ENCODE measurements around the gene LOXL3.

Gene LOXL3

DNA sequence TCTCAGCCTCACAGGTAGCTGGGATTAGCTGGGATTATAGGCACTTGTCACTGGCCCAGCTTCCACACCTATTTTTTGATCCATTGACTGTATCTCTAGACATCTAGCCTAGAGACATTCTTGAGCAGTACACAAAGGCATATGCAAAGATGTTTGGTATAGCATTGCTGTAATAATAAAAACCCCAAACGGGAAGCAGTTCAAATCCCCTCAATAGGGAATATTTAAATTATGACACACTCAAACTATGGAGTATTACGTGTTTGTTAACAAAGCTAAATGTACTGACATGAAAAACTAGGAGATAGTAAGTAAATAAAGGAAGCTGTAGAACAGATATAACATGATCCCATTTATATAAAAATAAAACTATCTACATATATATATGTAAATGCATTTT lies 28.4 kb upstream of the LOXL3 start:
- H3K27ac ChIP-seq (ENCODE audit: insufficient read depth in 1 of 2, low read depth in 1 of 2, low read length in 2 of 2, poor library complexity in 1 of 2, severe bottlenecking in 2 of 2) = no peak overlapping the region
- peaks cover 25 to 58% (median 41%) of the 10 kb centered on the region in 4 experiments for H3K4me1 ChIP-seq (ENCODE audit: control extremely low read depth in 1 of 4, control insufficient read depth in 4 of 4, insufficient read depth in 4 of 4, low read length in 3 of 4)
- H3K4me3 ChIP-seq (ENCODE audit: control insufficient read depth in 1 of 7, extremely low read depth in 1 of 7, insufficient read depth in 4 of 7, low read depth in 2 of 7, low read length in 6 of 7) = no peak overlapping the region
- CTCF ChIA-PET = interaction anchor here (1.2 to 10.7 kb wide), 4 partner anchors 7 to 56 kb away, joined by 3 to 210 read pairs (median 56); partner anchors contain the start of genes AUP1, DQX1 and HTRA2
- no CpG with 5 or more reads among the region's 2 CpGs for WGBS (ENCODE audit: insufficient coverage)
- DNase-seq = no peak
- H3K36me3 ChIP-seq (ENCODE audit: control insufficient read depth in 4 of 4, insufficient read depth in 4 of 4, low read length in 3 of 4) = no peaks in the 10 kb centered on the region
- no peaks in the 10 kb centered on the region for H3K27me3 ChIP-seq (replicated peaks in 2 of 5; ENCODE audit: control insufficient read depth in 4 of 5, insufficient read depth in 5 of 5, low read length in 4 of 5)
- POLR2A ChIA-PET = interaction anchor here (1.3 kb wide), 1 partner anchor 8 kb away, joined by 4 read pairs; no protein-coding TSS in a partner anchor
- H3K9me3 ChIP-seq (ENCODE audit: control extremely low read depth in 1 of 5, control insufficient read depth in 4 of 5, insufficient read depth in 2 of 5, low read depth in 1 of 5, low read length in 4 of 5) = no peaks in the 10 kb centered on the region

DNA sequence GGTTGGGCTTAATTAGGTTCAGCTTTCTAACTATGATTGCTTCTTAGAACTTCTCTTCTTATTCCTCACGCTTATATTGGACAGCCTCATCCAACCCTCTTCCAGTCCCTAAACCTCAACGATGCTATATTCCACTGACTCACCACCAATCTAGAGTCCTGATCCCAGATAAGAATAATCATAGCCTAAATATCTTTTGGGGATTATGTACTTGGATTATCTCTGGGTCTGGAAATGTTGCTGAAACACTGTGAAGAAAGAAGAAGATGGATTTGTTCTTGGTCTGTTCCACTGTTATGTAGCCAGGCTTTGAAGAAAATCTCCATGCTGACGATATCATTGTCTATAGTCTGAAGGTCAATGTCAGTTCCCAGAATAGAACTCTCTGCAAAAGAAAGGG lies 27.7 kb upstream of the LOXL3 start:
- H3K9me3 ChIP-seq (ENCODE audit: control extremely low read depth in 1 of 5, control insufficient read depth in 4 of 5, insufficient read depth in 2 of 5, low read depth in 1 of 5, low read length in 4 of 5) = no peaks in the 10 kb centered on the region
- no peak for DNase-seq
- ChIA-PET CTCF (interaction anchor here (1.2 to 10.7 kb wide), 3 partner anchors 37 to 55 kb away, joined by 3 to 210 read pairs (median 3); partner anchors contain the start of genes AUP1, DQX1 and HTRA2), POLR2A (no interaction called here)
- no peak overlapping the region for H3K27ac ChIP-seq (ENCODE audit: insufficient read depth in 1 of 2, low read depth in 1 of 2, low read length in 2 of 2, poor library complexity in 1 of 2, severe bottlenecking in 2 of 2)
- peaks cover 31 to 63% (median 46%) of the 10 kb centered on the region in 4 experiments for H3K4me1 ChIP-seq (ENCODE audit: control extremely low read depth in 1 of 4, control insufficient read depth in 4 of 4, insufficient read depth in 4 of 4, low read length in 3 of 4)
- 92% methylated on average over 2 of the region's 3 CpGs for WGBS (ENCODE audit: insufficient coverage)
- H3K27me3 ChIP-seq (replicated peaks in 2 of 5; ENCODE audit: control insufficient read depth in 4 of 5, insufficient read depth in 5 of 5, low read length in 4 of 5) = no peaks in the 10 kb centered on the region
- no peak overlapping the region for H3K4me3 ChIP-seq (ENCODE audit: control insufficient read depth in 1 of 7, extremely low read depth in 1 of 7, insufficient read depth in 4 of 7, low read depth in 2 of 7, low read length in 6 of 7)
- H3K36me3 ChIP-seq (ENCODE audit: control insufficient read depth in 4 of 4, insufficient read depth in 4 of 4, low read length in 3 of 4) = no peaks in the 10 kb centered on the region

DNA sequence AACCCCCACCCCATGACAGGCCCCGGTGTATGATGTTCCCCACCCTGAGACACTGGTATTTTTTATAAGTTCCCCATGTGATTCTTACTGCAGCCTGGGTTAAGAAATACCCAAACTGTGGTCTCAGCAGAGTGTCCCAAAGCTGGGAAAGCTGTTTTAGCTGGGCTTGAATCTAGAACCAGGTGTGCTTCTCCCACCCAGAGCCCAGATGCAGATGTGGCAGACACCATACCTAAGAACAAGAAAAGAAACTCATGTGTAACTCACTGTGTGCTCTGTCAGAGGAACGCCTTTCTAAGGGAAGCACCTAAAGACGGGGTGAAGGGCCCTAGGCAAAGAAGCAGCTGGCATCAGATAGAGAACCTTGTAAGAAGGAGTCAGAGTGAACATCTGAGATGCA lies 24.7 kb upstream of the LOXL3 start:
- no peaks in the 10 kb centered on the region for H3K9me3 ChIP-seq (ENCODE audit: control extremely low read depth in 1 of 5, control insufficient read depth in 4 of 5, insufficient read depth in 2 of 5, low read depth in 1 of 5, low read length in 4 of 5)
- ChIA-PET POLR2A (no interaction called here), CTCF (interaction anchor here (1.1 to 8.7 kb wide), 6 partner anchors 8 to 106 kb away, joined by 3 to 109 read pairs (median 5); partner anchors contain the start of genes AUP1, CCDC142, HTRA2 and MRPL53)
- H3K4me3 ChIP-seq (ENCODE audit: control insufficient read depth in 1 of 7, extremely low read depth in 1 of 7, insufficient read depth in 4 of 7, low read depth in 2 of 7, low read length in 6 of 7) = no peak overlapping the region
- H3K4me1 ChIP-seq (ENCODE audit: control extremely low read depth in 1 of 4, control insufficient read depth in 4 of 4, insufficient read depth in 4 of 4, low read length in 3 of 4) = peaks cover 40 to 65% (median 52%) of the 10 kb centered on the region in 4 experiments
- H3K36me3 ChIP-seq (ENCODE audit: control insufficient read depth in 4 of 4, insufficient read depth in 4 of 4, low read length in 3 of 4) = no peaks in the 10 kb centered on the region
- DNase-seq = no peak
- WGBS (ENCODE audit: insufficient coverage) = 75% methylated on average over 2 of the region's 3 CpGs
- no peaks in the 10 kb centered on the region for H3K27me3 ChIP-seq (replicated peaks in 2 of 5; ENCODE audit: control insufficient read depth in 4 of 5, insufficient read depth in 5 of 5, low read length in 4 of 5)
- no peak overlapping the region for H3K27ac ChIP-seq (ENCODE audit: insufficient read depth in 1 of 2, low read depth in 1 of 2, low read length in 2 of 2, poor library complexity in 1 of 2, severe bottlenecking in 2 of 2)

DNA sequence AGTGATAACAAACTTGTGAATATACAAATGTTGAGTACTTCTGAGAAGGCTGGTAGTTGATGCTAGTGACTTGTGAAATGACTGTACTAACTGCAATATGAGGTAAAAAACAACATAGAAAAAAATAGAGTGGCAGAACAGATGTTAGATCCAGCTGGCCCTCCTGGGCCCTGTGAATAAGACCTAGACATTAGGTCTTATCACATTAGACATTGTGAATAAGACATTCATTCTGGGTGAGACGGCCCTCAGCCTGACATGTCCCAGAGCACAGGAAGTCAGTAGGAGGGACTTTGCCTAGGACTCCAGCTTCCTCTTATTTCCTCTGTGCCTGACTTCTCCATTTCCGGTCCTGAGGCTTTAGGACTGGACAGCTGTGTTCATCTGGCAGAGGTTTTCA lies 23.7 kb upstream of the LOXL3 start:
- no peaks in the 10 kb centered on the region for H3K27me3 ChIP-seq (replicated peaks in 2 of 5; ENCODE audit: control insufficient read depth in 4 of 5, insufficient read depth in 5 of 5, low read length in 4 of 5)
- POLR2A ChIA-PET = interaction anchor here (1.1 kb wide), 1 partner anchor 46 kb away, joined by 4 read pairs; no protein-coding TSS in a partner anchor
- no peaks in the 10 kb centered on the region for H3K9me3 ChIP-seq (ENCODE audit: control extremely low read depth in 1 of 5, control insufficient read depth in 4 of 5, insufficient read depth in 2 of 5, low read depth in 1 of 5, low read length in 4 of 5)
- H3K36me3 ChIP-seq (ENCODE audit: control insufficient read depth in 4 of 4, insufficient read depth in 4 of 4, low read length in 3 of 4) = no peaks in the 10 kb centered on the region
- H3K4me1 ChIP-seq (ENCODE audit: control extremely low read depth in 1 of 4, control insufficient read depth in 4 of 4, insufficient read depth in 4 of 4, low read length in 3 of 4) = peaks cover 44 to 70% (median 55%) of the 10 kb centered on the region in 4 experiments
- H3K27ac ChIP-seq (ENCODE audit: insufficient read depth in 1 of 2, low read depth in 1 of 2, low read length in 2 of 2, poor library complexity in 1 of 2, severe bottlenecking in 2 of 2) = peak overlapping the region in 1 of 2 experiments; percentile 57
- CTCF ChIA-PET = interaction anchor here (0.6 to 8.7 kb wide), 16 partner anchors 9 to 105 kb away, joined by 3 to 109 read pairs (median 6); partner anchors contain the start of genes AUP1, DQX1, HTRA2 and MRPL53
- peak in 2 of 3 donors; percentile 55 to 72 for DNase-seq
- peak overlapping the region in 2 of 7 experiments; percentile 1 to 38 for H3K4me3 ChIP-seq (ENCODE audit: control insufficient read depth in 1 of 7, extremely low read depth in 1 of 7, insufficient read depth in 4 of 7, low read depth in 2 of 7, low read length in 6 of 7)
- 13% methylated on average over 2 of the region's 2 CpGs for WGBS (ENCODE audit: insufficient coverage)

DNA sequence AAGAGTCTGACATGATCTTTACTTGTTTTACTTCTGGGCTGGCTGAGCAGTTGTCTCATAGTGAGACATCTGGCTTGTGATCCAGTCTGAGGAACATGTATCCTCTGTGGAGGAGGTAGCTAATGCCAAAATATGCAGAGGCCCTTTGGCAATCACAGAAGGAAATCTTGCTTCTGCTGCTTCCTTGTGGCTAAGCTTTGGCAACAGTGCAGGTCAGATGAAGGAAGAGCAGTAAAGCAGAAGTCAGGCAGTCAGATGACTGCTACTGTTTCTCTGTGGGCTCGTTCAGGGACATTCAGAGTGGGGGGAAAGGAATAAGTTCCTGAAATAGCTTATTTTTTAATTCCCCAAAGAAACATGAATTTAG lies 23.1 kb upstream of the LOXL3 start:
- peak overlapping the region in 1 of 7 experiments; percentile 38 for H3K4me3 ChIP-seq (ENCODE audit: control insufficient read depth in 1 of 7, extremely low read depth in 1 of 7, insufficient read depth in 4 of 7, low read depth in 2 of 7, low read length in 6 of 7)
- WGBS (ENCODE audit: insufficient coverage) = no CpG with 5 or more reads among the region's 1 CpG
- POLR2A ChIA-PET = interaction anchor here (1.1 kb wide), 1 partner anchor 45 kb away, joined by 4 read pairs; no protein-coding TSS in a partner anchor
- no peaks in the 10 kb centered on the region for H3K9me3 ChIP-seq (ENCODE audit: control extremely low read depth in 1 of 5, control insufficient read depth in 4 of 5, insufficient read depth in 2 of 5, low read depth in 1 of 5, low read length in 4 of 5)
- peaks cover 44 to 76% (median 58%) of the 10 kb centered on the region in 4 experiments for H3K4me1 ChIP-seq (ENCODE audit: control extremely low read depth in 1 of 4, control insufficient read depth in 4 of 4, insufficient read depth in 4 of 4, low read length in 3 of 4)
- peak overlapping the region in 1 of 2 experiments; percentile 57 for H3K27ac ChIP-seq (ENCODE audit: insufficient read depth in 1 of 2, low read depth in 1 of 2, low read length in 2 of 2, poor library complexity in 1 of 2, severe bottlenecking in 2 of 2)
- CTCF ChIA-PET = interaction anchor here (0.9 to 8.7 kb wide), 16 partner anchors 9 to 94 kb away, joined by 3 to 109 read pairs (median 6); partner anchors contain the start of genes AUP1, CCDC142, DQX1 and HTRA2
- peak; percentile 65 to 93 (median 88) for DNase-seq
- H3K27me3 ChIP-seq (replicated peaks in 2 of 5; ENCODE audit: control insufficient read depth in 4 of 5, insufficient read depth in 5 of 5, low read length in 4 of 5) = no peaks in the 10 kb centered on the region
- no peaks in the 10 kb centered on the region for H3K36me3 ChIP-seq (ENCODE audit: control insufficient read depth in 4 of 4, insufficient read depth in 4 of 4, low read length in 3 of 4)

DNA sequence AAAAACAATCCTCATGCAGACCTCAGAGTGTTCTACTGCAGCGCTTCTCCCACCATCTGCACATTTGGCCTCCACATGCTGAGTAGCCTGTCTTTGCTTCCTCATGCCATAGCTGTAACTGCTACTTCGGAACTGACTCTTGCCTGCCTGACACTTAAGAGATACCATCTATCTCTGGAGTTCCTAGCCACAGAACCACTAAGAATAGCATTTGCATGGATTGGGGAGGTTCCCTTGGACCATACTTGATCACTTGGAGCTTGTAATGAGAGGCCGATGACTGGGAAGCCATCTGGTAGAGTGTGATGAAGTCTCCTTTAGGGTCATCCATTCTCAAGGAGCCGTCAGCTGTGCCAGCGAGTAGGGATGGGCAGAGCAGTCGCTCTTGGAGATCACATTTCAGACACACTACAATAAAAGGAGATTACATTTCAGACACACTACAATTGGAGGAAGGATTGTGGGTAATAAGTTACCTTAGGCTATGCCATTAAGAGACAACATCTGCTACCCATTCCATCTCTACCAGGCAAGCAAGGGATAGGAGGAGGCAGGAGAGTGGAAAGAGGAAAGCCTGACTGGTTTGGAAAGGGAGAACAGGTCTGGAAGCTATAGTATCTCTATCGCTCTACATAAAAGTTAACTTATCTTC lies 22.6 kb upstream of the LOXL3 start:
- peak in 2 of 3 donors; percentile 38 to 57 for DNase-seq
- peak overlapping the region in 1 of 7 experiments; percentile 33 for H3K4me3 ChIP-seq (ENCODE audit: control insufficient read depth in 1 of 7, extremely low read depth in 1 of 7, insufficient read depth in 4 of 7, low read depth in 2 of 7, low read length in 6 of 7)
- no peaks in the 10 kb centered on the region for H3K27me3 ChIP-seq (replicated peaks in 2 of 5; ENCODE audit: control insufficient read depth in 4 of 5, insufficient read depth in 5 of 5, low read length in 4 of 5)
- WGBS (ENCODE audit: insufficient coverage) = 89% methylated on average over 2 of the region's 7 CpGs
- H3K36me3 ChIP-seq (ENCODE audit: control insufficient read depth in 4 of 4, insufficient read depth in 4 of 4, low read length in 3 of 4) = no peaks in the 10 kb centered on the region
- peak overlapping the region in 1 of 2 experiments; percentile 57 for H3K27ac ChIP-seq (ENCODE audit: insufficient read depth in 1 of 2, low read depth in 1 of 2, low read length in 2 of 2, poor library complexity in 1 of 2, severe bottlenecking in 2 of 2)
- ChIA-PET CTCF (interaction anchor here (0.9 to 8.7 kb wide), 18 partner anchors 9 to 93 kb away, joined by 3 to 109 read pairs (median 6); partner anchors contain the start of genes AUP1, CCDC142, DQX1 and HTRA2), POLR2A (interaction anchor here (1.1 kb wide), 1 partner anchor 45 kb away, joined by 4 read pairs; no protein-coding TSS in a partner anchor)
- H3K4me1 ChIP-seq (ENCODE audit: control extremely low read depth in 1 of 4, control insufficient read depth in 4 of 4, insufficient read depth in 4 of 4, low read length in 3 of 4) = peaks cover 44 to 78% (median 58%) of the 10 kb centered on the region in 4 experiments
- no peaks in the 10 kb centered on the region for H3K9me3 ChIP-seq (ENCODE audit: control extremely low read depth in 1 of 5, control insufficient read depth in 4 of 5, insufficient read depth in 2 of 5, low read depth in 1 of 5, low read length in 4 of 5)

Data from common myeloid progenitor, CD34-positive (primary cell).